Right atrium auricular region (tissue), 2 donors: ENCODE data around the gene ABCB9. TPM values are rescaled to one million over a fixed set of nuclear protein-coding genes. Genes with fewer than 3 reads are reported as not detected.

Experiments used
- DNase-seq: peaks from one replicate; pipeline ENCODE4 v3.0.0-alpha.2; 2019; ENCODE audit warnings: low spot score
- H3K27ac ChIP-seq, 2 donors: fragments of 200-600 bp; sonication (generic); 1 replicate in 1 of 2; 2 replicates in 1 of 2; pipeline ENCODE4 v1.5.1; 2016 to 2019
- H3K27me3 ChIP-seq, 2 donors: fragments of 200-600 bp; sonication (generic); one replicate each; pipeline versions ENCODE4 v1.5.1 to v1.6.0; 2017 to 2019
- H3K36me3 ChIP-seq: fragments of 200-600 bp; sonication (generic); one replicate; pipeline ENCODE4 v1.5.1; 2016
- H3K4me1 ChIP-seq, 2 donors: fragments of 200-600 bp; sonication (generic); one replicate each; pipeline versions ENCODE4 v1.5.1 to v1.6.0; 2017 to 2019
- H3K4me3 ChIP-seq, 2 donors: fragments of 200-600 bp; sonication (generic); 1 replicate in 1 of 2; 2 replicates in 1 of 2; pipeline ENCODE4 v1.5.1; 2017 to 2019; ENCODE audit warnings: mild to moderate bottlenecking in 1 of 2, moderate library complexity in 1 of 2
- H3K9me3 ChIP-seq, 2 donors: fragments of 200-600 bp; sonication (generic); one replicate each; pipeline ENCODE4 v1.5.1; 2019
- total RNA-seq, 2 donors: library from RNA; depleted of rRNA; stranded (reverse); fragments of >200 nt; gene quantifications; one replicate each; pipeline ENCODE4 v1.1.0, GENCODE V29; 2016
- TF ChIP-seq, protein P1 (sequence below), 2 donors: fragments of 200-600 bp; sonication (generic); IDR thresholded peaks; one replicate each; pipeline ENCODE4 v1.5.1; 2019; ENCODE audit warnings: antibody characterized with exemption in 2 of 2

The ABCB9 gene
- total RNA-seq, 2 donors from 2014 or later, result 4.9 to 5.7 TPM

- Histone ChIP-seq H3K27me3 (no peaks in the 10 kb centered on the region), H3K36me3 (peaks cover 39% of the 10 kb centered on the region), H3K27ac (peak overlapping the region; percentile 61 to 65), H3K9me3 (no peaks in the 10 kb centered on the region), H3K4me3 (peak overlapping the region in 1 of 2 donors; percentile 15), H3K4me1 (peaks cover 0 to 48% of the 10 kb centered on the region in 2 donors)
- TF ChIP-seq, protein P1, sequence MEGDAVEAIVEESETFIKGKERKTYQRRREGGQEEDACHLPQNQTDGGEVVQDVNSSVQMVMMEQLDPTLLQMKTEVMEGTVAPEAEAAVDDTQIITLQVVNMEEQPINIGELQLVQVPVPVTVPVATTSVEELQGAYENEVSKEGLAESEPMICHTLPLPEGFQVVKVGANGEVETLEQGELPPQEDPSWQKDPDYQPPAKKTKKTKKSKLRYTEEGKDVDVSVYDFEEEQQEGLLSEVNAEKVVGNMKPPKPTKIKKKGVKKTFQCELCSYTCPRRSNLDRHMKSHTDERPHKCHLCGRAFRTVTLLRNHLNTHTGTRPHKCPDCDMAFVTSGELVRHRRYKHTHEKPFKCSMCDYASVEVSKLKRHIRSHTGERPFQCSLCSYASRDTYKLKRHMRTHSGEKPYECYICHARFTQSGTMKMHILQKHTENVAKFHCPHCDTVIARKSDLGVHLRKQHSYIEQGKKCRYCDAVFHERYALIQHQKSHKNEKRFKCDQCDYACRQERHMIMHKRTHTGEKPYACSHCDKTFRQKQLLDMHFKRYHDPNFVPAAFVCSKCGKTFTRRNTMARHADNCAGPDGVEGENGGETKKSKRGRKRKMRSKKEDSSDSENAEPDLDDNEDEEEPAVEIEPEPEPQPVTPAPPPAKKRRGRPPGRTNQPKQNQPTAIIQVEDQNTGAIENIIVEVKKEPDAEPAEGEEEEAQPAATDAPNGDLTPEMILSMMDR (IDR thresholded peaks at IDR 0.05), result no peak
- peak; percentile 61 for DNase-seq
Measured at GRCh38 chr12:122984612-122985337, 18.5 kb upstream of the ABCB9 start.

DNA sequence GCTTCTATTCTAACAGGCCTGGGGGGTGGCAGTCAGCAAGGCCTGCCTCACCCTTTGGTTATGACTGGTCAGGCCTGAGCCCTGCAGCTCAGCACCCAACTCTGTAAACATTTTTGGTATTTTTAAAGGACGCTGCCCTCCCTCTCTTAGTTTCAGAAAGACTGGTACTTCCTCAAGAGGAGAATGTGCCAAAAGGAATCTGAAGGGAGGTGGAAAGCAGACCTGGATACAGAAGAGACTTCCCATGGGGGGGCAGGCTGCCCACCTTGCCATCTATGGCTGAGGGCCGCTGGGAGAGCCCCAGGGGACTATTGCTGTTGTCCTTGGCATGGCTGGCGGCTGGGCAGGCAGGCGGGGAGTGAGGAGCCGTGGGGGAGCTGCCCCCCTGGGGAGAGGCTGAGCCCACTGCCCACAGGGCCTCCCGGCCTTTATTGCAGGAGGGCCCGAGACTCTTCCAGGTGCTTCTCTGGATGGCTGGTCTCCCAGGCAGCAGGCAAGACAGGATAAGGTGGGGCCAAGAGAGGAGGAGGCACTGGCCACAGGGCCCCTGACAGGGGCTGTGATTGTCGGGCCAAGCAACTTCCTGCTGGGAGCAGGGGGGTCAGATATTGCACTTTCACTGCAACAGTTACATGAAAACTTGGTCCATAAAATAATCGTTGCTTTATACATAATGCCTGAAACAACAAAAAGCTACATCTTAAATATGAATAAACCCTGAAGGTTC, 17.7 kb upstream of the ABCB9 start:
- Histone ChIP-seq H3K4me1 (peaks cover 0 to 56% of the 10 kb centered on the region in 2 donors), H3K27ac (peak overlapping the region; percentile 2 to 65), H3K36me3 (peaks cover 39% of the 10 kb centered on the region), H3K9me3 (no peaks in the 10 kb centered on the region), H3K27me3 (no peaks in the 10 kb centered on the region), H3K4me3 (no peak overlapping the region)
- DNase-seq, result no peak
- TF ChIP-seq, protein P1 (IDR thresholded peaks at IDR 0.05), result no peak

DNA sequence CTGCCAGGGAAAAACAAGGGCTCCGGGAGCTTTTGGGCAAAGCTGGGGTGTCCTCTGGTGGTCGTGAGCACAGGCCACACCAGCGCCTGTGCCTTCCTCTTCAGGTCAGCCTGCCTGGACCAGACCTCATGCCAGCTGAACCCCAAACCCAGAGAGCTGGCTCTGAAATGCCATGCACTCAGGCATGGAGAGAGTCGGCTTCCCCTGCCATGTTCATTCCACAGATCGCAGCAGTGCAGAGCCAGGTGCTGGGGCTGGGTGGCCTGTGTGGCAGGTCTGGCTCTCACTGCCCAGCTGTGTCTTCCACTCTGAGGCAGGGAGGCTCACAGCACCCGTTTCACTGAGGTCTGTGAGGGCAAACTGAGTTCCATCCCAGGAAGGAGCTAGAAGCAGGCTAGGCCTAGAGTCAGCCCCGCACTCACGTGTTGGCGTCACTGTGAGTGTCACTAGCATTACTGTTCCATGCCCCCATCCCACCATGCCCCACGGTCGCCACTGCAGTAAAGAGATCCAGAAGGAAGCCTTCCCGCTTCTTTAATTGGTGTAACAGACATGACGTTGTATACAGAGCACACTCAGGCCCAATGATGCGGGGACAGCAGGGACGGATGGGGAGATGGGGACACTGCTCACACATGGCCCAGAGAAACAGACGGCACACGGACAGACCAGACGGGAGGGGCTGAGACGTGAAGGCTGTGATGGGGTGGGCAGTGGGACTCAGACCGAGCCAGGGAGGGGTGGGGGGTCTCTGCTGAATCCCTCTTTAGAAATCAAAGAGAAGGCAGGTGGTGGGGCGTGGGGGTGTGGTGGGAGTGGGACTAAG, 16.9 kb upstream of the ABCB9 start:
- Histone ChIP-seq H3K4me3 (no peak overlapping the region), H3K27ac (no peak overlapping the region), H3K9me3 (no peaks in the 10 kb centered on the region), H3K36me3 (peaks cover 39% of the 10 kb centered on the region), H3K27me3 (no peaks in the 10 kb centered on the region), H3K4me1 (peaks cover 0 to 64% of the 10 kb centered on the region in 2 donors)
- DNase-seq, result no peak
- TF ChIP-seq, protein P1 (IDR thresholded peaks at IDR 0.05), result no peak

- Histone ChIP-seq H3K27me3 (no peaks in the 10 kb centered on the region), H3K27ac (no peak overlapping the region), H3K4me1 (peaks cover 0 to 71% of the 10 kb centered on the region in 2 donors), H3K9me3 (no peaks in the 10 kb centered on the region), H3K36me3 (peaks cover 31% of the 10 kb centered on the region), H3K4me3 (no peak overlapping the region)
- DNase-seq, result no peak
- TF ChIP-seq, protein P1 (IDR thresholded peaks at IDR 0.05), result no peak
Measured at GRCh38 chr12:122982477-122982815, 16.2 kb upstream of the ABCB9 start.

DNA sequence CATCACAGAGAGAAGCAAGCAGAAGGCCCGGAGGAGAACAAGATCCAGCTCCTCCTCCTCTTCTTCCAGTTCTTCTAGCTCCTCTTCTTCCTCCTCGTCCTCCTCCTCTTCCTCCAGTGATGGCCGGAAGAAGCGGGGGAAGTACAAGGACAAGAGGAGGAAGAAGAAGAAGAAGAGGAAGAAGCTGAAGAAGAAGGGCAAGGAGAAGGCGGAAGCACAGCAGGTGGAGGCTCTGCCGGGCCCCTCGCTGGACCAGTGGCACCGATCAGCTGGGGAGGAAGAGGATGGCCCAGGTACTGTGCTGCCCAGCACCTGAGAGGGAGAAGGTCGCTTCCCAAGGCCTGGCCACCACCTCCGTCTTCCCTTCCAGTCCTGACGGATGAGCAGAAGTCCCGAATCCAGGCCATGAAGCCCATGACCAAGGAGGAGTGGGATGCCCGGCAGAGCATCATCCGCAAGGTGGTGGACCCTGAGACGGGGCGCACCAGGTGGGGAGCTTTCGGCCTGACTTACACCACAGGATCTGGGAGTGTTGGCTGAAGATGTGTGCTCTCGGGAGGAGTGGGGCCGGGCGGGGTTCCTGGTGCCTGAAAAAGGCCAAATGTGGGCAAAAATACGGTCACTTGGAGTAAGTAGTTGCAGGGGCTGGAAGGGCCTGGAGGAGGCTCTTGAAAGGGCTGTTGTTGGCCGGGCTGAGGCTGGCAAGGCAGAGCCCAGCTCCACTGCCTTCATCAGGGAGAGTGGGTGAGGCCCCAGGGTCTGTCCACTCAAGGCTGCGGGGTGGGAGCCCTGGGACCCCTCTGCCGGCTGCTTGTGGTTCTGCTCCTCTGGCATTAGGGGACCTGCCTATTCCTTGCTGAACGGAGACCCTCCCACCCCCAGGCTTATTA, 15.6 kb upstream of the ABCB9 start:
- peaks cover 25% of the 10 kb centered on the region for H3K36me3 ChIP-seq
- peaks cover 0 to 76% of the 10 kb centered on the region in 2 donors for H3K4me1 ChIP-seq
- H3K27ac ChIP-seq, result peak overlapping the region; percentile 87 to 88
- H3K27me3 ChIP-seq, result no peaks in the 10 kb centered on the region
- no peaks in the 10 kb centered on the region for H3K9me3 ChIP-seq
- TF ChIP-seq, protein P1 (IDR thresholded peaks at IDR 0.05), result no peak
- peak overlapping the region; percentile 86 to 95 for H3K4me3 ChIP-seq
- DNase-seq, result no peak
